GM21529 (cell line): Measurements from ENCODE around the gene TTC21A.

ENCODE experiments used
- ATAC-seq: cut with Tn5 transposase; IDR thresholded peaks from one replicate; pipeline ENCODE4 v1.9.1; 2021; ENCODE audit not compliant: unreplicated experiment

Gene TTC21A

DNA sequence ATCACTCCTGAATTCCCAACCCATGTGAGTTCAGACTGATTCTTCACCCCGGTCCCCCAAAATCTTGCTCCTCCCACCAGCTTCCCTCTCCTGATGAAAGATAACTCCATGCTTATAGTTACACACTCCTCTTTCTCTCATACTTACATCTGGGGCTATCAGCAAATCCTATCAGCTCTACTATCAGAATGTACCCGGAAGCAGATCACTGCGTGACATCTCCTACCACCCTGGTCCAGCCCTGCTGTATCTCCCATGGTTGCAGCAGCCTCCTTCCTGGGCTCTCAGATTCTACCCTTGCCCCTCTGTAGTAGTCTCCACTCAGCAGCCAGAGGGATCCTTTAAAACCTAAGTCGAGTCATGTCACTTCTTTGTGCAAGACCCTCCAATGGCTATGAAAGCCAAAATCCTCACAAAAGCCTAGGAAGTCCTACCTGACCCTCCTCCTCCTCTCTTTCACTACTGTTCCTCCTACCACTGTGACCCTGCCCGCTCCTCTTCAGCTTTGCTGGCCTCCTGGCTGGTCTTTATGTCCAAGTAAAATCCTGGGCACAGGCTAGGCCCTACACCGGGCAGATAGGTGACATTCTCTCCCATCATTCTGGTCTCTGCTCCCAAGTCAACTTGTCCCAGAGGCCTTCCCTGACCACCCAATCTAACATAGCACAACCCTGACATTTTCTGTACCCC lies 68.7 kb downstream of the TTC21A start:
- ATAC-seq: no peak

DNA sequence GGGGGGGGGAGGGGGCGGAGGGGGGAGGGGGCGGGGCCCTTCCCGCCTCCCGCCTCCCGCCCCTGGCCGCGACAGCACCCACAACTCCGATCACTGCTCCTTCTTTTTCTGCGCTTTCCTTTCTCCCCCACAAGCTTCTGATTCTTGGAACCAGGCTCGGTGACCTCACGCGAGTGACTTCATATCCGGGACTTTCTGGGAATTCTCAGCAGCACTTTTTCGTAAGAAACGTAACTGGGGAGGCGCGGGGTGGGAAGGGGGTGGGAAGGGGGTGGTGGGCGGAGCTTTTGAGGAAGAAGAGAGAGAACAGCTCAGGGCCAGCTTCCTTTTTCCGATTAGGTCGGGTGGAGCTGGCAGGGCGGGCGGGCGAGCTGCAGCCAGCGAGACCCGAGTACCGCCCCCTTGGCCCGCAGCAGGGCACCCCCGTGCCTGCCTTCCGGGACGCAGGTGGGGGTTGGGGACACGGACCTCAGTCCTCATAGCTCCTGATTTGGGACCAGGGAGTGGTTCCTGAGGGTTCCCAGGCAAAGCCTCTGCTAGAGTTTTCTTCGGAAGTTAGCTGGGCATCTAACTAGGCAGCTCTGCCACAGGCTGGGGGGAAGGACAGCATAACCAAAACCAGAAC lies 70.3 kb downstream of the TTC21A start:
- ATAC-seq: peak; percentile 51

DNA sequence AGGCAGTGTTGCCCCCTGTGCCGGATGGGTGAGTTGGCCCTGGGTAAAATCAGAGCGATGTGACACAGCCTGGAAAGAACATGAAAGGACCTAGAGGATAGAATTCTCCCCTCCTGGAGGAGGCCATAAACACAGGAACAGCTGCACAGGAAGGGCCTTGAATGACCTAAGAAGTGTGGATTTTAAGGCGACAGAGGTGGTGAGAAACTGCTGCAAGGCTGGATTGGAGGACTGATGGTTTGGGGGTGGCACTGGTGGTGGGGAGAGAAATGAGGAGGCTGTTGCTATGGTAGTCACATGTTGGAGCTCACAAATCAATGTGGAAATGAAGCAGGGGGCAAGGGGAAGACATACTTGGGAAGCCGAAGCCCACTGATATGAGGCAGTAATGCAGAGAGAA lies 71.1 kb downstream of the TTC21A start:
- ATAC-seq: no peak

DNA sequence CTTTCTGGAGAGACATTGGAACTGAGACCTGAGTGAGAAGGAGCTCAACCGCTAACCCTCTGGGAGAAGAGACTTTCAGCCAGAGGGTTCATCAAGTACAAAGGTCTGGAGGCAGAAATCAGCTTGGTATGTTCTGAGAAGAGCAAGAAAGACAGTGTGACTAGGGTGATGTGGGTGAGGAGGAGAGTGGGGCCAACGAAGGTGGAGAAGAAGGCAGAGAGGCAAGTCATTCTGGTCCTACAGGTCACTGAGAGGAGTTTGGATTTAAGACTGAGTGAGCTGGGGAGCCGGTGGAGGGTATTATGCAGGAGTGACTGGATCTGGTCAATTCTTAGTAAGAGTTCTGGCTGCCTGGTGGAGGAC lies 72.7 kb downstream of the TTC21A start:
- ATAC-seq: no peak

DNA sequence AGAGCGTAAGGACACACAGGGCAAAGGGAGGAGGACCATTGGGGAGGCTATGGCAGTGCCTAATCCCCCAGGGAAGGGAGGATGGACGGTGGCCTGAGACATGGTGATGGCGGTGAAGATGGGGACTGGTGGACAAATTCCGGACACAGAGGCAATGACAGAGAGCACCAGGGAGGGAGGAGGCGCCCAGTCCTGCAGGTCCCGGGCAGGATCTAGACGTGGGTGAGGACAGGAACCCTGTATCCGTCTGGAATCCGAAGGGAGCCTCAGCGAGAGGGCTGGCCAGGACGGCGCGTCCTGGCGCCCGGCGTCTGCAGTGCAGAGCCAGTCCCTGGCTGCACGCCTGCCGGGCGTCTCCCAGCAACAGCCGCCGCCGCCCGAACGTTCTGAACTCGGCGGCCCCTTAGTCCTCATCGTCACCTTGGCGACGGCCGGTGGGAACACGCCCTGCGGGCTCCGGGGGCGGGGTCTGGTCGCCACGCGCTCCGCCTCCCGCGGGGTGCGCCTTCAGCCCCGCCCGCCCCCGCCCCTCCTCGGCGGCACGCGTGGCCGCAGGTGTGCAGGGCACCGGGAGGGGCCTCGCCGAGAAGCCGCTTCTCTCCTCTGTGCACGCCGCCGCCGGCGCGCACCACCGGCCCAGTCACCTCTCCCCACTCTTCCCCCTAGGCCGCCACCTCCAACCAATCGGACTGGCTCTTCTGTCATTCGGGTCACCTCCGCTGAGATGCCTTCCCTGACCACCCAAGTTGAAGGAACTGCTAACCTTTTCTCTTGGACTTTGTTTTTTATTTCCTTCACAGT lies 73.3 kb downstream of the TTC21A start:
- peak; percentile 87 for ATAC-seq

DNA sequence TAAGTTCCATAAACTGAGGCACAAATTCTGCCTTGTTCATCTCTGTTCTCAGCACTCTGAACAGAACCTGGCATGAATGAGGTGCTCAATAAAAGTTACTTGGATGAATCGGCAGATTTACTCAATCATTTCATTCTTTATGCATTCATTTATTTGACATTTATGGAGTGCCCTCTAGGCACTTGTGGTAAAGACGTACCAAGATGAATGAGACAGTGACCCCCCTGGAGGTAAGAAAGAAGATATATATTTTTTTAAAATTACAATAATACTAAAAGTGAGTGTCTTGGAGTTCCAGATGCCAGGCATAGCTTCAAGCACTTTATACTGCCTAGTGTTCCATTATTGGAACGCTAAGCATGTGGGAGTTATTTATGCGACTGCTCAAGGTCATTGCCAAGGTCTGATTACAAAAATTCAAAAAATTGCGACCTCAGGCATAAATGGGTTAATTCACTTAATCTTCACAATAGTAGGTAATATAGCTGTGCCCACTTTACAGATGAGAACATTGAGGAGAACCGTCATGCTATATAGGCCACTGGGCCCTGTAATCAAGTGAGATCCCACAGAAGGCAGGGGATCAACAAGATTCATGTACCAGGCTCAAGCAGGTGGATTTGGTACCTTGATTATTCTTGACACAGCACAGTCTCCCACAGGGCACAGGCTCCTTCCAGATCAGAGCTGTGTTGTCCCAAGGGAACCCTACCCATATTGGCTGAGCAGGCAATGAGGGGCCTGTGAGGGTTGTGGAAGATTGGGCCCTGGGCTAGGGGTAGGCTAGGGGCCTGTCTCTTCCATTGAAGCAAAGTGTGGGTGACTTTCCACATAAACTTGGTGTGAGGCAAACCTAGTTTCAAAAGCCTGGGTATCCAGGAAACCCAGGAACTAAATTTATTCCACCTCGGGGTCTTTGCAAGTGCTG lies 74.2 kb downstream of the TTC21A start:
- ATAC-seq: no peak

DNA sequence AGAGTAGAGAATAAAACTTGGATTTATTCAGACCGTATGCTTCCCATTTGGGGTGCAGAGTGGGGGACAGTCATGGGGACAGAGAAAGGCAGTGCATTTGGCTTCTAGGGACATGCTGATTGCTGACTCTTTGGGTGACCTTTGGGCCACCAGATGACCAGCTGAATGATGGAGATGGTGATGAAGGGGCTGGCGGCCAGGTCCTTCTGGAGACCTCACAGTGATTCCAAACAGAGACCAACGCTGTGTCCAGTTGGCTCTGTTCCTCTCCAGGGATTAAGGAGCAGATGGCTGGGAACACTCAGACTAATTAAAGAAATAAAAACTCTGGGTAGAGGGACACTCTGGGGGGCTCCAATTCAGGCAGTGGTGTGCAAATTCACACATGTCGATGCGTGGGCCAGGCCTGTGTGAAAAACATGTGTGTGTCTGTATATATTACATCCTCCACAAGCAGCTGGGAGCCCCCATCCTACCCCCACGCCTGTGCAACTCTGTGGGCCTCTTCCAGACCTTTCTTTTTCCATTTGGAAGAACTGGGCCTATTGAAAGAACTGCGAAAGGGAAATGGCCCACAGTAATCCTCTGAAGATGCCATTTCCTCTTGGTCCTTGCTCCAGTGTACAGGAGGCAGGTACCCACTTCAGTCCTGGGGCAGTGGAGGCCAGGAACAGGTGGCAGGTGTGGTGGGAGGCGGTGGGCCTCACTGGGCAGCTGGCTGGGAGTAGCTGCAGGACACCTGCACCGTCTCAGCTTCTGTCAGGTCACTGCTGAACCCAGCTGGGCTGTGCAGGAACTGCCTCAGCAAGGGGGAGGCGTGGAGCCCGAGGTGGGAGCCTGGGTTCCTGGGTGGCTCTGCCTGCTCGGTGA lies 76.0 kb downstream of the TTC21A start:
- ATAC-seq: no peak

DNA sequence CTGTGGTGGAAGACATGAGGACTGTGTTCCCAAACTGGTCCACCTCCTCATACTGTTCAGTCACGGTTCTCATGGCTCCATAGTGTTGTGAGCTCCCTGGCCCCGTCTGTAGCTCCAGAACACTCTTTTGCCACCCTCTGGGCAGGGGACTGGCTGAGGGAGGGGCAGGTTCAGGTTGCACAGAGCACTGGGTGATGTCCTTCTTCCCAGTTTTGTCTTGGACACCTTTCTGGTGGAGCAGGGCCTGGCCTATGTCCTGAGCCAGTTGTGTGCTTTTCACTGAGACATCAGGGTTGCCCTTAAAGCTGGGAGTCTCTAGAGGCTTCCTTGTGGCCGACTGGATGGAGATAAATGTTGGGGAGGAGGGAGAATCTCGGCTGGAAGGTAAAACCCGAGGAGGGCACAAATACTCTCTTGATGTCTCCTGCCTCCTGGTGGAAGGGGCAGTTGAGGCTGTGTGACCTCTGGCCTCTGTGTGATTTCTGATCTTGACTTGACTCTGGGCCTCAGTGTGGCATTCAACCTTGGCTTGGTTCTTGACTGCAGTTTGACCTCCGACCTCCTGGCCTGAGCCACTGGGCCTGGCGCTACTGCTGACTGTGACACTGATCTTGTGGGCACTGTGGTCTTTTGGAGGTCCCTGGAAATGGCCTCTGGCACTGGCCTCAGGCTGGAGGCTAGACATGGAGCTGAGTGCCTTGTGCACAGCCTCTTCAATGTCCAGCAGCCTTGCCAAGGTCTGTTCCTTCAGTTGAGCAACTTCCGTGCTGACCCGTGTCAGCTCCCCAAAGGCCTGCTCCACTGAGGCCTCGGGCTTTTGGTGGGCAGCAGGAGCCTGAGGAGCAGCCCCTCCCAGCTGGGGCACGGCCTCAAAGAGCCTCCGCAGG lies 76.8 kb downstream of the TTC21A start:
- no peak for ATAC-seq

DNA sequence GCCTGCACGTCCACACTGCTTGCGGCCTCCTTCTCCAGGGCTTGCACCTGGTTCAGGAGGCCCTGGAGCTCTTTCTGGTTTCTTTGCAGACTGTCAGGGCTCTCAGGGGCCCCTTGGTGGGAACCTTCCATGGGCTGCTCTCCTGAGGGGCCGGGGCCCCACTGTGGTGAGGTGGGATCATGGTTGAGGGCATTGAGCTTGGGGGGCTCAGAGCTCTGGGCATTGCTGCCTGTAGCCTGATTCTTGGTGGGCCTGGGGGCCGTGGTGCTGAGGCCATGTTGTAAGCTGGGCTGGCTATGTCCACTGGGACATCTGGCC lies 77.4 kb downstream of the TTC21A start:
- ATAC-seq: no peak

DNA sequence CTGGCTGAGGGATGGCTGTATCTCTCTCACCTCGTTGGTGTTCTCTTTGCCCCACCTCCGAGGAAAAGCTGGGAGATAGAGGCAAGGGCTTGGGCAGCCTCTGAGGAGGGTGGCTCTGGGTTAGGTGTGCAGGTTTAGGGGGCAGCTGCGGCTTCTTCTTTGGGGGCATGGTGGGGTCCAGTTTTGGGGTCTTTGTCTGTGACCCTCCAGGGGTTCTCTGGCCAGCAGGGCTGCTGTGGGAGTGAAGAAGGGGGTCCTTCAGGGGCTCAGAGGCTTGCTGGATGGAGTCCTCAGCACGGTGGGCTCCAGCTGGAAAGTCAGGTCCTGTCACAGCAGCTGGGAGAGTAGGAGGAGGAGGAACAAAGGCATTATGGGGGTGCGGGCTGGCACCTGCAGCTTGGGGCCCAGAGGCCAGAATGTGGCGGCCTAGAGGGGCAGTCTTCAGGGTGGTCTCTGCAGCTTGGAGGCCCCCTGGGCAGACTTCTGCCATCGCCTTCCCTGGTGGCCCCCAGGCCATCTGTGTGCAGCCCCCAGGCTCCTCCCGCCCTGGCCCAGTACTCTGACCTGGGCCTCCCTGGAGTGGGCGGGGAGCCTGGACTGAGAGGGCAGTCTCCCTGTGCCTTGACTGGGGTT lies 78.0 kb downstream of the TTC21A start:
- no peak for ATAC-seq

DNA sequence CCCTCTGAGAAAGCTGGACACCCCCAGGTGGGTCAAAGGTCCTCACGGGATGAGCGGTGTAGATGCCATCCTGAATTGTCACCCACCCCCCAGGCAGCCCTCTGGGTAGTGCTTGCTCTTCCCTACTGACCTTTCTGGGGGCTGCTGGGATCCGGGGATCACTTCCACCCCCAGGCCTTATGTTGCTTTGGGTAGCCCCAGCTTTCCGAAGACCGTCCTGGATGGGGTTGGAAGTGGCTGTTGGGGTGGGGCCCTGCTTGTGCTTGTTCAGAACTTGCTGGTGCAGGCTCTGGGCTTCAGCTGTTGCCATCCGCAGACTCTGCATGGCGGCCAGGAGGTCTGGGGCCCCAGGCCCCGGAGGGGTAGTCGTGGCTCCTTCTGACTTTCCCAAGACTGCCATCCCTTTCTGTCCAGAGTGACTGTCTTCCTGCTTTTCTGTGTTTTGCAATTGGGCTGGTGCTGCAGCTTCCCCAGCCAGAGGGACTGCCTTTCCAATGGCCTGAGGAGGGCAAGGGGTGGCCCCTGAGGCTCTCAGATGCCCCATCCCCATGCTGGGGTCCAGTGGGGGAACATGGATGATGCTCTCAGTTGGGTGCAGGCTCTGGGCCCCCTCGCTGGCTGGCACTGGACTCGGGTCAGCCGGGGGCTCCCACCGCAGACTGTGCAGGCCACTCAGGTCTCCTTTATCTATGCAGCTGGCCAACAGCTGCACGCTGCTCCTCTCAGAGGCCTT lies 78.6 kb downstream of the TTC21A start:
- no peak for ATAC-seq

DNA sequence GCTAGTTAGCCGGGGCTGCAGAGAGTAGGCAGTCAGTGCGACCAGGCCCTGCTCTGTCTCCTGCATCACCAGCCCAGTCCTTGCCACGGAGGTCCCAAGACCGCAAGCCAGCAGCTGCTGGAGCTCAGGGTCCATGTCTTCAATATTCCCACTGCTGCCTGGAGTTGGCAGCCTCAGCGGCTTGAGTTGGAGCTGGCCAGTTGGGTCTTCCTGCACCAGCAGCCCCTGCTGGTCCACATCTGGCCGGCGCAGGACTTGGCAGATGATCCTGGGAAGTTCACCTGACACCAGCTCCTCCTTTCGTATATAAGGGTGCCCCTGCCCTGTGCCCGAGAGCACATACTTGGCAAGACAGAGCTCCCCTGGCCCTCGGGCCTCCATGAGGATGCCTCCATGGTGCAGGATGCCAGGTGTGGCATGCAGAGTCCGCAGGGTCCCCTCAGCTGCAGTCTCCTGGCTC lies 79.2 kb downstream of the TTC21A start:
- no peak for ATAC-seq

DNA sequence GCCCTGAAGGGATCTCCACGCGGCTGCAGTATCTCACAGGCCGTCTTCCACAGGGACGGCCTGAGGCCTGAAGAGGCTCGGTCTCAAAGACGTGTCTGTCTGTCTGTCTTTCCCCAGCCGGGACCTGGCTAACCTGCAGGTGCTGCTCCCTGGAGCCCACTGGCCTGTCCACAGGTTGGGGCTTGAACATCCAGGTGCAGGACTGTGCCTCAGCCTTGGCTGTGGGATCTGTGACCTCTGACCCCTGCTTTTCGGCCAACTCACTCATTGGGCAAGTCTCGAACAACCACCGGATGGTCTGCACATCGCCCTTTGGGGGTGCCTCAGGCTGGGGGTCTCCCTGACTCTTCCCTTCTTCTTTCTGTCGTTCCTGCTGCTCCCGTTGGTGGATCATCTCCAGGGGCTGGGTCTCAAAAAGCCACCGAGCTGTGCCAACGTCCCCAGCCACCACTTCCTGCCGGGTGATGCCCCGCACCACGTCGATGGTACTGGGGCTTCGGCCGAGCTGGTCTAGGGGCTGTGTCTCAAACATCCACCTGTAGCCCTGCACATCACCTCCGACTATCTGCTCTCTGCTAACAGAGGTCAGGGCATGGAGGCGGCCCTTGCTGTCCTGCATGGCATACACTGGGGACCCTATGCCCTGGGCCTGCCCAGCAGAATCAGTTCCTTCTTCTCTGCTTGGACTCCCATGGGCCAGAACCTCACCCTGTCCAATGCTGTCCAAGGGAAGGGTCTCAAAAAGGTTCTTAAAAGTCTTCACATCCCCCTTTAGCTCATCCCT lies 80.1 kb downstream of the TTC21A start:
- no peak for ATAC-seq
